H9 (cell line): Measurements from ENCODE around the gene SLC47A2. TPM values are rescaled to one million over a fixed set of nuclear protein-coding genes. Genes with fewer than 3 reads are reported as not detected.

Experiments used
- DNase-seq: peaks from one replicate; pipeline ENCODE4 v3.0.0-alpha.2; 2017
- H2AFZ ChIP-seq: one replicate; pipeline ENCODE4 v1.6.1; 2013; ENCODE audit warnings: mild to moderate bottlenecking, low read length, control low read depth, moderate library complexity
- H2AK5ac ChIP-seq: 2 replicates; pipeline ENCODE4 v1.6.1; 2013; ENCODE audit warnings: low read length, control low read depth, mixed read lengths; ENCODE audit not compliant: insufficient read length
- H2BK120ac ChIP-seq: one replicate; pipeline ENCODE4 v1.6.1; 2013; ENCODE audit warnings: low read depth, mild to moderate bottlenecking, low read length, control low read depth, inconsistent platforms; ENCODE audit not compliant: poor library complexity, severe bottlenecking
- H2BK12ac ChIP-seq: 2 replicates; pipeline ENCODE4 v1.6.1; 2013; ENCODE audit warnings: low read length, control low read depth, mixed read lengths, low read depth; ENCODE audit not compliant: insufficient read length
- H2BK15ac ChIP-seq: 2 replicates; pipeline ENCODE4 v1.6.1; 2013; ENCODE audit warnings: low read depth, low read length, control low read depth
- H2BK20ac ChIP-seq: one replicate; pipeline ENCODE4 v1.6.1; 2013; ENCODE audit warnings: low read depth, mild to moderate bottlenecking, low read length, control low read depth, inconsistent platforms; ENCODE audit not compliant: poor library complexity, severe bottlenecking
- H2BK5ac ChIP-seq: 2 replicates; pipeline ENCODE4 v1.6.1; 2013; ENCODE audit warnings: low read length, control low read depth, mixed read lengths; ENCODE audit not compliant: insufficient read length
- H3K14ac ChIP-seq: 2 replicates; pipeline ENCODE4 v1.6.1; 2013; ENCODE audit warnings: low read length, control low read depth; ENCODE audit not compliant: insufficient read depth
- H3K18ac ChIP-seq: 2 replicates; pipeline ENCODE4 v1.6.1; 2013; ENCODE audit warnings: low read depth, mild to moderate bottlenecking, mixed read lengths, low read length, control low read depth; ENCODE audit not compliant: insufficient read length
- H3K23ac ChIP-seq: 2 replicates; pipeline ENCODE4 v1.6.1; 2013; ENCODE audit warnings: low read length, control low read depth, mixed read lengths, low read depth; ENCODE audit not compliant: insufficient read length
- H3K23me2 ChIP-seq: 2 replicates; pipeline ENCODE4 v1.6.1; 2013; ENCODE audit warnings: low read depth, mild to moderate bottlenecking, mixed read lengths, low read length, control low read depth; ENCODE audit not compliant: insufficient read length, poor library complexity, severe bottlenecking
- H3K27ac ChIP-seq: 2 replicates; pipeline ENCODE4 v1.5.1; 2013; ENCODE audit warnings: low read length, control low read depth, mixed read lengths, low read depth; ENCODE audit not compliant: insufficient read length
- H3K27me3 ChIP-seq: 2 replicates; pipeline ENCODE4 v1.6.1; 2013; ENCODE audit warnings: low read length, control low read depth, inconsistent platforms; ENCODE audit not compliant: insufficient read depth
- H3K4ac ChIP-seq: 2 replicates; pipeline ENCODE4 v1.6.1; 2013; ENCODE audit warnings: low read depth, mild to moderate bottlenecking, control low read depth, inconsistent platforms, low read length, moderate library complexity
- H3K4me1 ChIP-seq: 2 replicates; pipeline ENCODE4 v1.6.1; 2013; ENCODE audit warnings: low read length, control low read depth, inconsistent platforms; ENCODE audit not compliant: insufficient read depth
- H3K4me2 ChIP-seq: 2 replicates; pipeline ENCODE4 v1.6.1; 2013; ENCODE audit warnings: low read length, control low read depth, mixed read lengths; ENCODE audit not compliant: insufficient read length, insufficient read depth
- H3K56ac ChIP-seq: 2 replicates; pipeline ENCODE4 v1.6.1; 2013; ENCODE audit warnings: low read depth, mild to moderate bottlenecking, mixed read lengths, low read length, control low read depth; ENCODE audit not compliant: insufficient read length
- H3K79me1 ChIP-seq: 2 replicates; pipeline ENCODE4 v1.6.1; 2013; ENCODE audit warnings: low read depth, mild to moderate bottlenecking, moderate library complexity, low read length, control low read depth, inconsistent platforms; ENCODE audit not compliant: insufficient read depth, poor library complexity, severe bottlenecking
- H3K79me2 ChIP-seq: 2 replicates; pipeline ENCODE4 v1.6.1; 2013; ENCODE audit warnings: low read length, control low read depth, inconsistent platforms; ENCODE audit not compliant: insufficient read depth
- H3K9ac ChIP-seq: 2 replicates; pipeline ENCODE4 v1.6.1; 2013; ENCODE audit warnings: low read length, control low read depth, mixed read lengths; ENCODE audit not compliant: insufficient read length; ENCODE audit errors: extremely low read depth
- H3K9me3 ChIP-seq: one replicate; pipeline ENCODE4 v1.6.1; 2013; ENCODE audit warnings: low read depth, low read length, inconsistent platforms; ENCODE audit not compliant: control insufficient read depth
- H3T11ph ChIP-seq: one replicate; pipeline ENCODE4 v1.6.1; 2013; ENCODE audit warnings: mild to moderate bottlenecking, low read length, control low read depth, inconsistent platforms
- H4K20me1 ChIP-seq: one replicate; pipeline ENCODE4 v1.6.1; 2013; ENCODE audit not compliant: control insufficient read depth, insufficient read length, insufficient read depth
- H4K5ac ChIP-seq: 2 replicates; pipeline ENCODE4 v1.6.1; 2013; ENCODE audit warnings: low read depth, mild to moderate bottlenecking, mixed read lengths, low read length, control low read depth; ENCODE audit not compliant: insufficient read length
- H4K8ac ChIP-seq: replicated peaks from 2 replicates; pipeline ENCODE4 v1.6.1; 2013; ENCODE audit warnings: low read length, control low read depth, mixed read lengths, low read depth; ENCODE audit not compliant: insufficient read length
- H4K91ac ChIP-seq: 2 replicates; pipeline ENCODE4 v1.6.1; 2013; ENCODE audit warnings: low read depth, mild to moderate bottlenecking, moderate library complexity, mixed read lengths, low read length, control low read depth; ENCODE audit not compliant: insufficient read length
- H3K27ac Mint-ChIP-seq, 3 experiments: 2 replicates in 2 of 3; 3 replicates in 1 of 3; pipeline ENCODE4 v1.8.0; 2020 to 2021; ENCODE audit warnings: mixed read lengths in 3 of 3, mild to moderate bottlenecking in 1 of 3, moderate library complexity in 1 of 3
- H3K27me3 Mint-ChIP-seq: 2 replicates; pipeline ENCODE4 v1.8.0; 2021; ENCODE audit warnings: low read depth, mild to moderate bottlenecking, moderate library complexity, mixed read lengths
- H3K36me3 Mint-ChIP-seq, 3 experiments: 2 replicates in 2 of 3; 3 replicates in 1 of 3; pipeline ENCODE4 v1.8.0; 2020 to 2021; ENCODE audit warnings: low read depth in 3 of 3, mixed read lengths in 3 of 3; ENCODE audit not compliant: insufficient read depth in 1 of 3
- H3K4me1 Mint-ChIP-seq, 2 experiments: 2 replicates each; pipeline ENCODE4 v1.8.0; 2020; ENCODE audit warnings: mixed read lengths in 2 of 2
- H3K4me3 Mint-ChIP-seq, 2 experiments: 2 replicates in 1 of 2; 3 replicates in 1 of 2; pipeline ENCODE4 v1.8.0; 2020 to 2021; ENCODE audit warnings: mild to moderate bottlenecking in 2 of 2, mixed read lengths in 2 of 2, moderate library complexity in 1 of 2
- H3K9me3 Mint-ChIP-seq, 2 experiments: 2 replicates in 1 of 2; 3 replicates in 1 of 2; pipeline ENCODE4 v1.8.0; 2020; ENCODE audit warnings: mild to moderate bottlenecking in 2 of 2, mixed read lengths in 2 of 2, moderate library complexity in 1 of 2
- whole genome bisulfite sequencing: extraction: QIAGEN DNeasy Blood & Tissue Kit; methylation state at CpG from one replicate; pipeline ENCODE4 v1.1.7; 2013; ENCODE audit warnings: missing lambda C conversion rate, low lambda C conversion rate, mixed read lengths; ENCODE audit not compliant: insufficient read length; ENCODE audit errors: extremely low coverage; 5-methylcytosine and 5-hydroxymethylcytosine counted together
- total RNA-seq: library from RNA; stranded (reverse); gene quantifications from 2 replicates; pipeline ENCODE4 v1.2.1, GENCODE V29; 2021
- TF ChIP-seq, protein P1 (sequence below): fragments of 200-600 bp; sonication (generic); conservative IDR thresholded peaks from 3 replicates; pipeline ENCODE4 v1.8.0; 2021; ENCODE audit warnings: antibody characterized with exemption, mild to moderate bottlenecking

SLC47A2 gene
- total RNA-seq, 1 experiment from 2014 or later, result not detected

DNA sequence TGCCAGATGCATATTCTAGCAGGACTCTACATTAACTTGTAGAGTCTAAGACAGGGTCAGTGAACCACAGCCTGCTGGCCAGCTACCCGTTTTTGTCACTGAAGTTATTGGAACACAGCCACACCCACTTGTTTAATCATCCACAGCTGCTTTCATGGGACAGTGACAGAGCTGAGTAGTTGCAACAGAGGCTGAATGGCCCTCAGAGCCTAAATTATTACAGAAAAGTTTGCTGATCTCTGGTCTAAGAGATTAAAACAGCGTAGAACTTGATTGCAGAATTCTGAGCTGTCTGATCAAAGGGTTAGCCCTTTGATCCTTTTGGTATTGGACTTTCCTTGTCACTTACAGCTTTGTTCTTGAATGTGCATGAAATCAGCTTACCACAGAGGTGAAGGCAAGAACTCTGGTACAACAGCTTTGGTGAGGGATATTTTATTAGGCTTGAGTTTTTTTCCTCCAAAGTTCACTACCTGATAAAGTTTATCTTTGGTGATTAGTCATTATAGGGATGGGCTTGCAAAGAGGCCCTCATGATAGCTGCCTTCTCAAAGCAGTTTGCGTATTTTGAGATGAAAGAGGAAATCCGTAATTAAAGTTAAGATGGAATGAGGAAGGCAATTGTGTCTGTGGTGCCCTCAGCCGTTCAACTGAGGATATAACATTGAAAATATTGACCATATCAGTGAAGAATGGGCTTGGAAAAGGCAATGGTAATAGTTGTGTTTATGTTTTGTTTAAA is 44.2 kb downstream of the SLC47A2 start:
- H3K27ac Mint-ChIP-seq, result no peak overlapping the region; a peak in 2 of 7 replicates
- Histone ChIP-seq H3K4me2 (no peak overlapping the region), H2BK12ac (no peak overlapping the region), H2BK120ac (no peak overlapping the region), H4K91ac (no peak overlapping the region), H3K14ac (no peak overlapping the region), H2BK5ac (no peak overlapping the region), H3K4ac (no peak overlapping the region), H4K20me1 (no peaks in the 10 kb centered on the region), H3K9ac (no peak overlapping the region), H4K8ac (no peak overlapping the region), H2BK15ac (no peak overlapping the region), H3K9me3 (peaks cover 22% of the 10 kb centered on the region), H3K79me2 (no peaks in the 10 kb centered on the region), H3K56ac (no peak overlapping the region), H2AFZ (no peak overlapping the region), H4K5ac (no peak overlapping the region), H3T11ph (no peak overlapping the region), H3K4me1 (no peaks in the 10 kb centered on the region), H3K23me2 (no peaks in the 10 kb centered on the region), H3K27me3 (no peaks in the 10 kb centered on the region), H2BK20ac (no peak overlapping the region), H3K23ac (no peak overlapping the region), H3K27ac (no peak overlapping the region), H3K18ac (no peak overlapping the region), H2AK5ac (no peak overlapping the region), H3K79me1 (no peaks in the 10 kb centered on the region)
- no peaks in the 10 kb centered on the region for H3K4me1 Mint-ChIP-seq
- no CpG with 5 or more reads among the region's 5 CpGs for WGBS
- H3K36me3 Mint-ChIP-seq, result peaks cover 65 to 82% (median 66%) of the 10 kb centered on the region in 3 experiments
- TF ChIP-seq, protein P1, sequence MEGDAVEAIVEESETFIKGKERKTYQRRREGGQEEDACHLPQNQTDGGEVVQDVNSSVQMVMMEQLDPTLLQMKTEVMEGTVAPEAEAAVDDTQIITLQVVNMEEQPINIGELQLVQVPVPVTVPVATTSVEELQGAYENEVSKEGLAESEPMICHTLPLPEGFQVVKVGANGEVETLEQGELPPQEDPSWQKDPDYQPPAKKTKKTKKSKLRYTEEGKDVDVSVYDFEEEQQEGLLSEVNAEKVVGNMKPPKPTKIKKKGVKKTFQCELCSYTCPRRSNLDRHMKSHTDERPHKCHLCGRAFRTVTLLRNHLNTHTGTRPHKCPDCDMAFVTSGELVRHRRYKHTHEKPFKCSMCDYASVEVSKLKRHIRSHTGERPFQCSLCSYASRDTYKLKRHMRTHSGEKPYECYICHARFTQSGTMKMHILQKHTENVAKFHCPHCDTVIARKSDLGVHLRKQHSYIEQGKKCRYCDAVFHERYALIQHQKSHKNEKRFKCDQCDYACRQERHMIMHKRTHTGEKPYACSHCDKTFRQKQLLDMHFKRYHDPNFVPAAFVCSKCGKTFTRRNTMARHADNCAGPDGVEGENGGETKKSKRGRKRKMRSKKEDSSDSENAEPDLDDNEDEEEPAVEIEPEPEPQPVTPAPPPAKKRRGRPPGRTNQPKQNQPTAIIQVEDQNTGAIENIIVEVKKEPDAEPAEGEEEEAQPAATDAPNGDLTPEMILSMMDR, result no peak
- no peak for DNase-seq
- H3K9me3 Mint-ChIP-seq, result peaks cover 14 to 21% of the 10 kb centered on the region in 2 experiments; a peak in 4 of 5 replicates
- no peaks in the 10 kb centered on the region for H3K27me3 Mint-ChIP-seq
- H3K4me3 Mint-ChIP-seq, result no peak overlapping the region
